ENCODE measurements around the gene SPATA20.
A peak's percentile ranks its signal among the peaks of the same experiment; 100 is the strongest.

The SPATA20 gene

GRCh38 chr17:50579399-50579798 is 32.4 kb downstream of the SPATA20 start:
- no peak for DNase-seq (ENCODE audit: low spot score)

GRCh38 chr17:50580646-50581045 is 33.7 kb downstream of the SPATA20 start:
- no peak for DNase-seq (ENCODE audit: low spot score)

GRCh38 chr17:50581316-50581715 is 34.3 kb downstream of the SPATA20 start:
- DNase-seq (ENCODE audit: low spot score), result no peak

GRCh38 chr17:50582741-50583140 is 35.8 kb downstream of the SPATA20 start:
- no peak for DNase-seq (ENCODE audit: low spot score)

GRCh38 chr17:50583641-50584040 is 36.7 kb downstream of the SPATA20 start:
- DNase-seq (ENCODE audit: low spot score), result no peak

GRCh38 chr17:50584116-50584515 is 37.1 kb downstream of the SPATA20 start:
- no peak for DNase-seq (ENCODE audit: low spot score)

- no peak for DNase-seq (ENCODE audit: low spot score)
Measured at GRCh38 chr17:50584749-50585148, 37.8 kb downstream of the SPATA20 start.

GRCh38 chr17:50585346-50585745 is 38.4 kb downstream of the SPATA20 start:
- DNase-seq (ENCODE audit: low spot score), result no peak

- DNase-seq (ENCODE audit: low spot score), result no peak
Measured at GRCh38 chr17:50585891-50586290, 38.9 kb downstream of the SPATA20 start.

GRCh38 chr17:50586421-50587247 is 39.7 kb downstream of the SPATA20 start:
- DNase-seq (ENCODE audit: low spot score), result no peak

- DNase-seq (ENCODE audit: low spot score), result no peak
Measured at GRCh38 chr17:50587571-50587970, 40.6 kb downstream of the SPATA20 start.

- DNase-seq (ENCODE audit: low spot score), result no peak
Measured at GRCh38 chr17:50588391-50589049, 41.5 kb downstream of the SPATA20 start.

GRCh38 chr17:50589095-50589705 is 42.2 kb downstream of the SPATA20 start:
- no peak for DNase-seq (ENCODE audit: low spot score)

GRCh38 chr17:50590946-50591737 is 44.2 kb downstream of the SPATA20 start:
- no peak for DNase-seq (ENCODE audit: low spot score)

- no peak for DNase-seq (ENCODE audit: low spot score)
Measured at GRCh38 chr17:50593321-50593720, 46.3 kb downstream of the SPATA20 start.

GRCh38 chr17:50594128-50594823 is 47.3 kb downstream of the SPATA20 start:
- DNase-seq (ENCODE audit: low spot score), result no peak

- DNase-seq (ENCODE audit: low spot score), result no peak
Measured at GRCh38 chr17:50594892-50595291, 47.9 kb downstream of the SPATA20 start.

GRCh38 chr17:50596191-50597037 is 49.4 kb downstream of the SPATA20 start:
- peak; percentile 78 for DNase-seq (ENCODE audit: low spot score)

- DNase-seq (ENCODE audit: low spot score), result no peak
Measured at GRCh38 chr17:50598487-50598886, 51.5 kb downstream of the SPATA20 start.

GRCh38 chr17:50599606-50600005 is 52.6 kb downstream of the SPATA20 start:
- no peak for DNase-seq (ENCODE audit: low spot score)

Measured in HuH-7.5 (cell line).